ENCODE measurements around the gene SASH1.
A peak's percentile ranks its signal among the peaks of the same experiment; 100 is the strongest.

Gene SASH1

GRCh38 chr6:148342350-148343046 lies at the start of gene SASH1:
SASH1 (plus strand) TSS chr6:148342838; CDS start chr6:148343068, 230 bp downstream.
- DNase-seq (ENCODE audit: low read depth) = peak; percentile 90

- no peak for DNase-seq (ENCODE audit: low read depth)
Measured at GRCh38 chr6:148293181-148293995, 49.2 kb upstream of the SASH1 start.

- no peak for DNase-seq (ENCODE audit: low read depth)
Measured at GRCh38 chr6:148294059-148294458, 48.6 kb upstream of the SASH1 start.

- DNase-seq (ENCODE audit: low read depth) = no peak
Measured at GRCh38 chr6:148295261-148295887, 47.3 kb upstream of the SASH1 start.

GRCh38 chr6:148296771-148297170 lies 45.9 kb upstream of the SASH1 start:
- DNase-seq (ENCODE audit: low read depth) = no peak

GRCh38 chr6:148298683-148299082 lies 44.0 kb upstream of the SASH1 start:
- DNase-seq (ENCODE audit: low read depth) = no peak

- no peak for DNase-seq (ENCODE audit: low read depth)
Measured at GRCh38 chr6:148303616-148304015, 39.0 kb upstream of the SASH1 start.

GRCh38 chr6:148304976-148305375 lies 37.7 kb upstream of the SASH1 start:
- DNase-seq (ENCODE audit: low read depth) = peak; percentile 85

- DNase-seq (ENCODE audit: low read depth) = no peak
Measured at GRCh38 chr6:148306286-148306685, 36.4 kb upstream of the SASH1 start.

GRCh38 chr6:148307405-148307804 lies 35.2 kb upstream of the SASH1 start:
- peak; percentile 36 for DNase-seq (ENCODE audit: low read depth)

GRCh38 chr6:148309301-148309700 lies 33.3 kb upstream of the SASH1 start:
- DNase-seq (ENCODE audit: low read depth) = no peak

GRCh38 chr6:148311966-148312669 lies 30.5 kb upstream of the SASH1 start:
- DNase-seq (ENCODE audit: low read depth) = peak; percentile 26

- DNase-seq (ENCODE audit: low read depth) = no peak
Measured at GRCh38 chr6:148313488-148313887, 29.1 kb upstream of the SASH1 start.

GRCh38 chr6:148316308-148316707 lies 26.3 kb upstream of the SASH1 start:
- no peak for DNase-seq (ENCODE audit: low read depth)

GRCh38 chr6:148317051-148317450 lies 25.6 kb upstream of the SASH1 start:
- no peak for DNase-seq (ENCODE audit: low read depth)

- no peak for DNase-seq (ENCODE audit: low read depth)
Measured at GRCh38 chr6:148317739-148318138, 24.9 kb upstream of the SASH1 start.

- DNase-seq (ENCODE audit: low read depth) = no peak
Measured at GRCh38 chr6:148322704-148323103, 19.9 kb upstream of the SASH1 start.

GRCh38 chr6:148323344-148323743 lies 19.3 kb upstream of the SASH1 start:
- DNase-seq (ENCODE audit: low read depth) = peak; percentile 87

- peak; percentile 82 for DNase-seq (ENCODE audit: low read depth)
Measured at GRCh38 chr6:148324297-148324985, 18.2 kb upstream of the SASH1 start.

- DNase-seq (ENCODE audit: low read depth) = no peak
Measured at GRCh38 chr6:148325316-148326068, 17.1 kb upstream of the SASH1 start.

Measured in ELR (cell line).